Stimulated activated CD8-positive, alpha-beta memory T cell treated with anti-CD3 and anti-CD28 coated beads, Interleukin-15, amount 100 ng/mL, for 1 hour (primary cell): ENCODE results near the gene MICAL3.

ENCODE experiments used
- DNase-seq: peaks from one replicate; pipeline ENCODE4 v3.0.0-alpha.2; 2020; ENCODE audit warnings: low read depth

Gene MICAL3

GRCh38 chr22:17791196-17791595 lies 233.2 kb downstream of the MICAL3 start:
- no peak for DNase-seq

- DNase-seq: no peak
Observed at GRCh38 chr22:17789379-17790200, 234.8 kb downstream of the MICAL3 start.

- no peak for DNase-seq
Observed at GRCh38 chr22:17788528-17789378, 235.6 kb downstream of the MICAL3 start.

- DNase-seq: no peak
Observed at GRCh38 chr22:17787716-17788330, 236.5 kb downstream of the MICAL3 start.

GRCh38 chr22:17787241-17787640 lies 237.1 kb downstream of the MICAL3 start:
- no peak for DNase-seq

GRCh38 chr22:17786435-17787161 lies 237.8 kb downstream of the MICAL3 start:
- DNase-seq: no peak

GRCh38 chr22:17785185-17786184 lies 238.9 kb downstream of the MICAL3 start:
- DNase-seq: peak; percentile 55

- no peak for DNase-seq
Observed at GRCh38 chr22:17784776-17785175, 239.6 kb downstream of the MICAL3 start.

- no peak for DNase-seq
Observed at GRCh38 chr22:17783773-17784480, 240.4 kb downstream of the MICAL3 start.

GRCh38 chr22:17783312-17783711 lies 241.0 kb downstream of the MICAL3 start:
- DNase-seq: no peak

- DNase-seq: no peak
Observed at GRCh38 chr22:17782621-17783020, 241.7 kb downstream of the MICAL3 start.

GRCh38 chr22:17782158-17782557 lies 242.2 kb downstream of the MICAL3 start:
- DNase-seq: no peak

- no peak for DNase-seq
Observed at GRCh38 chr22:17781319-17782031, 242.9 kb downstream of the MICAL3 start.

GRCh38 chr22:17780741-17781318 lies 243.5 kb downstream of the MICAL3 start:
- no peak for DNase-seq

GRCh38 chr22:17780116-17780740 lies 244.1 kb downstream of the MICAL3 start:
- DNase-seq: no peak

- no peak for DNase-seq
Observed at GRCh38 chr22:17779286-17780115, 244.9 kb downstream of the MICAL3 start.

GRCh38 chr22:17778412-17778976 lies 245.9 kb downstream of the MICAL3 start:
- DNase-seq: no peak
